HG02870 (cell line): Measurements from ENCODE around the gene ZNF683.

Experiments used
- ATAC-seq: cut with Tn5 transposase; IDR thresholded peaks from one replicate; pipeline ENCODE4 v1.9.1; 2021; ENCODE audit warnings: mild to moderate bottlenecking, moderate library complexity; ENCODE audit not compliant: unreplicated experiment

Gene ZNF683

DNA sequence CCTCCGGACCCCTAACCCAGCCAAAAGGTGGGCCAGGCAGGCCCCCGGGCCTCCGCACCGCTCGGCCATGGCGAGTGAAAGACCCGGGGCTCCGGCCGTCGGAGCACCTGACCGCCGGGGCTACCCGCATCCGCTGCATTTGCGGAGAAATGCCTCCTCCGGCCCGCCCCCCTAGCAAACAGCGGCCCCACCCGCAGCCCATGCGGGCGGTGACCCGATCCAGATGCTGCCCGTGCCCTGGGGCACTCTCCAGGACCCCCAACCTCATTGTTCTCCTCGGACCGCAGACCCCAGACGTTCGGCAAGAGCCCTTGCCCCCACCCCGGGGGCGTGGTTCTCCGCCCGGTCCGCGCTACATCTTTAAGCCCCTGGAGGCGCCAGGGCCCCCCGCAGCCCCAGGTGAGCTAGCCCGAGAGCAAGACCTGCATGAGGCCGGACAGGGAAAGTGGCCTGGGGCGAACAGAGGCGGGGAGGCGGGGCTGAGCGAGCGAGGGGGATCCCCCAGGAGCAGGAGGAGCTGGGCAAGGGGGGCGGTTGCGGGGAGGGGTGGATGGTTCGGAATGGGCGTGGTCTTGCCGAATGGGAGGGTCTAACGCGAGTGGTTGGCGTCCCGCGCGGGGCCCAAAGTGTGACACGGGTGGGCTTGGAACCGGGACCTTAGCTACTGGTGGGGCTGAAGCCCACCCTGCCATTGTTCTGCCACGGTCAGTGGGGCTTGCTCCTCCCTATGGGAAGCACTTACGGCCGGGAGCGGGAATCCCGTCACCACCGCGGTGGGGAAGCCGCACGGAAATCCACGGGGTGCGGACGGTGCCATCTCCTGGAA, 12.4 kb downstream of the ZNF683 start:
- no peak for ATAC-seq

DNA sequence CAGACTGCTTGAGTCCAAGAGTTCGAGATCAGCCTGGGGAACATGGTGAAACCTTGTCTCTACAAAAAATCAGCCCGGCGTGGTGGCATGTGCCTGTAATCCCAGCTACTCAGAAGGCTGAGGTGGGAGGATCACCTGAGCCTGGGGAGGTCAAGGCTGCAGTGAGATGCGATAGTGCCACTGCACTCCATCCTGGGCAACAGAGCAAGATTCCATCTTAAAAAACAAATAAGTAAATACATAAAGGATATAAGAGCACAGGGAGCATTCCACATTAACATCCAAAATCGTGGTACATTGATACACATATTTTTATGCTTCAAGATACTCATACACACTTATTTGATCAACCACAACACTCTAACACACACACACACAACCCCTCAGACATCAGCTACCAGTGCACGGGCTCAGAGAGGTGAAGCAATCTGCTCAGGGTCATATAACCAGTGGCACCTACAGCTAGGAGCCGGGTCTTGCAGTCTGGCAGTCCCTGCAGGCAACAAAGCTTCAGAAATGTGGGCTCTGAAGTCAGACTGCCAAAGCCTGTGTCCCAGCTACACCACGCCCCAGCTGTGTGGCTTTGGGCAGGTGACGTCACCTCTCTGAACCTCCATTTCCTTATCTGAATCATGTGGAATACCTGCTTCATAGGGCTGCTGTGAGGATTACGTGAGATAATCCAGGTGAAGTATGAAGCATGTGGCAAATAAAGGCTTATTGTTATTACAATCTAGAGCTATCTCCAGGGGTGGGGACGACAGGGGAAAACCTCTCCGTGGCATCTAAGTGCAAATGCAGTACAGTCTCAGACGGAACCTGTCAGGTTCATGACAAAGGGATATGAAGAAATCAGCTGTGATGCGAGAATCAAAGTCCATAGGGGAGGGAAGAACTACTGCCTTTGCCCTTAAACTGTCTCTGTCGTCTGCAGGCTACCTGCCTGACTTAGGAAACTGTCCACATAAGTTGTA, 13.9 kb downstream of the ZNF683 start:
- ATAC-seq = no peak

DNA sequence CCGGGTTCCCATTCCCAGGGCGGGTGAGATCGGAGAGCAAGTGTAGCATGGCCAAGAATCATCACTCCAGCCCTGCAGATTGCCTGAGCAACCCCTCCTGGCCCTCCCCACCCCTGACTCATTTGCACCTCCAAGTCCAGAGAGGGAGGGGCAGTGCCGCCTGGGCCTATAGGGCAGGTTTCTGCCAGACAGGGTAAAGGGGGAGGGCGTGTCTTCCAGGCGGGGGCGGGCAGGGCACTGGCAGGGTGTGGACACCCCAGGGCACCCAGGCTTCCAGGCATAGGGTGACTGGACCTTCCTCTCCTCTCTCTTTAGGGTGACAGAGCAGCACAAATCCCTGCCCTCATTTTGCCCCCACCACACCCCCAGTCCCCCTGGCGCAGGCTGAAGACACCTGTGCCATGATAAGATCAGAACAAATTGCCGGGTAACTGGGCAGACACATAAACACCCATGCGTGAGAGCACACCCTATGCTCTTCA, 15.4 kb downstream of the ZNF683 start:
- ATAC-seq = no peak

DNA sequence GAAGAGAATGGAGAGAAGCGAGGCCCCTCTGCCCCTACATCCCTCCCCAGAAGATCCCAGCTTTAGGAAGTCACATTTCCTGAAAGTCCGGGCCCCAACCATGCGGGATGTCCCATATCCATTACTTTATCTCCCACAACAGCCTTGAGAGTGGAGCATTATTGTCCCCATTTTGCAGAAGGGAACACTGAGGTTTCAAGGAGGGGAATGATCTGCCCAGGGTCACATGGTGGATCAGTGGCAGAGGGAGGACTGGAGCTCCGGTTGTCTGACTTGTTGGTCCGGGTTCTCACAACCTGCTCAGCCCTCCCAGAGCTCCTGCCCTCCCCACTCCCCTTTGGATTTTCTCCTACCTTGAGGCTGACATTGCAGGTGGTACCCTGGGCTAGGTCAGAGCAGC, 16.4 kb downstream of the ZNF683 start:
- ATAC-seq = no peak

- ATAC-seq = no peak
These were observed 17.6 kb downstream of the ZNF683 start for GRCh38 chr1:26354972-26355371.

DNA sequence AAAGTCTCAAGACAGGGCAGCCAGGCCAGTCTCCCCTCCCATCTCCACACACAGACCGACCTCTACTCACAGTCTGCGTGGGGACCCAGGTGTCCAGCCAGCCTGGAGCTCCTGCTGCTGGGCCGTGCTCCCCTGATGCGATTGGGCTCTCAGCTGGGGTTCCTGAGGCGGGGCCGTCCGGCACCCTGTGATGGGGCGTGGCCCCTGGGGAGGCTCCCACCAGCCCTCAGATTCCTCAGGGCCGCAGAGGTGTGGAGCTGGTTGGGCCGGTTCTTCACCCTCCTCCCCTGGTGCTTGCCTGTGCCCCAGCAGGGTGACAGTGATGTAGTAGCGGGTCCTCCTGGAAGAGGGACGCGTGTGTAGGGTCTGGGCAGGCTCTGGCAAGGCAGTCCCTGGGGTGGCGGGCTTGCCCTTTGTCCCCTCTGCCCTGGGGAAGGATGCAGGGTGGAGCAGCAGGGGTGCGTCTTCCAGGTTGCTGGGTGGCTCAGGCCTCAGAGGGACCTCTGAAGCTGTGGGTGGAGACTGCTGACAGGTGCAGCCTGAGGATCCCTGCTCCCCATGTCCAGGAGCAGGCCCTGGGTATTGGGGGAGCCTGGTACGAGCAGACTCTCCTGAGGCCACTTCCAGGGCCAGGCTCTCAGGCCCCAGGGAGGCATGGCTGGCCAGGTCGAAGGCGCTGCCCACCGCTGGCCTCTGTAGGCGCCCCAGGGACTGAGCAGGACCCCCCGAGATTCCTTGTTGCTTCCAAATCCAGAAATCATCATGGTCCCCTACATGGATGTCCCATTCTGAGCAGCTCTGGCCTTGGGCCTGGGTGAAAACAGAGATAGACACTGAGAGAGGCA, 18.4 kb downstream of the ZNF683 start, which contains the start of gene CRYBG2:
CRYBG2 (minus strand) TSS at position 155 of the 845 bp plus-strand sequence. CDS start 7,473 bp downstream, outside the sequence.
- no peak for ATAC-seq

- ATAC-seq = no peak
These were observed 19.2 kb downstream of the ZNF683 start for GRCh38 chr1:26353210-26353859.

- ATAC-seq = no peak
These were observed 20.2 kb downstream of the ZNF683 start for GRCh38 chr1:26352338-26352679.

- no peak for ATAC-seq
These were observed 20.8 kb downstream of the ZNF683 start for GRCh38 chr1:26351590-26352337.

DNA sequence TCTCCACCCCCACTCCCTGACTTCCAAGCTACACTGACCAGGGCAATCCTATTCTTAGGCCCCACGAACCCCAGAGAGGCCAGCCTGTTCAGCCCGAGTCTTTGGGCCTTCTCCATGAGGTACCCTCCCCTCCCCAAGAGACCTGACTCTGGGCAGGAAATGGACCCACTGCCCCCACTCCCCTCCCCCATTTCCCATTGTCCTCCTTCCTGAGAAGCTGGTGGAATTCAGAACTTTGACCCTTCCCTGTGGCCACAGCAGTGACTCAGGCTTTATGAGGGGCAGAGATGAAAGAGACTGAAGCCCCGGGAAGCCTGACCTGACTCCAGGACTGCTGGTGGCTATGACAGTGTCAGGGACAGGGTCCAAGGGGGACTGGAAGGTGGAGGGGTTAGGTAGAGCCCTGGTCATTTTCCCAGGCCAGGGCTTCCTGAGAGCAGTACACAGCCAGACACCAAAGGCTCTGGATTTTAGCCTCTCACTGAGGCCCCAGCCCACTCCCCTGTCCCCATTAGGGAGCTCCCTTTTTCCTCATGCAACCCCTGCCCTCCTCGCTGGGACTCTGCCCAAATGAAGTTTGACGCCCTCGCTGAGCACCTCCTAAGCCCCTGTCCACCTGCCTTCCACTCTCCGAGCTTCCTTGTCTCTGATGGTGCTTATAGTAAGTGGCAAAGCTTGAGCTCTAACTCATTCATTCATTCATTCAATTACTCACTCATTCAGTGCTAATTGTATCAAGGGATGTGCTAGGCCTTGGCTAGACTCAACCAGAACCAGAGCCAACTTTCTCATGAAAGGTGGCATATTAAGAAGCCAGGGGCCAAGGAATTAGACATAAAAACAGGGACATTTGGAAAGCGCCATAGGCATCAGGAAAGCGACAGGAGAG, 21.6 kb downstream of the ZNF683 start:
- no peak for ATAC-seq

DNA sequence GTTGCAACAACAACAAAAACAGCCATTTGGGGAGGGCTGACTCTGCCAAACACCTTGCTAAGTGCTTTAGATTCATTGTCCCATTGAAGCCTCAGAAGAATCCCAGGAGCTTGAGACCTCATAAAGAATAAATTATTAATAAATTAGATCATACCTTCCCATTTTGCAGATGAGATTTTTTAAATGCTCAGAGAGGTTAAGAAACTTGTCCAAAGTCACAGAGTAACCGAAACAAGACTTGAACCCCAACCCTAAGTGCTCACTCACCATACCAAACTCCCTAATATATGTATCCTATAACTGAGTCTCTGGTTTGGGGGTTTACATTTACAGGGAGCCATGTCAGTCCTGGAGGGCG, 22.2 kb downstream of the ZNF683 start:
- ATAC-seq = no peak

DNA sequence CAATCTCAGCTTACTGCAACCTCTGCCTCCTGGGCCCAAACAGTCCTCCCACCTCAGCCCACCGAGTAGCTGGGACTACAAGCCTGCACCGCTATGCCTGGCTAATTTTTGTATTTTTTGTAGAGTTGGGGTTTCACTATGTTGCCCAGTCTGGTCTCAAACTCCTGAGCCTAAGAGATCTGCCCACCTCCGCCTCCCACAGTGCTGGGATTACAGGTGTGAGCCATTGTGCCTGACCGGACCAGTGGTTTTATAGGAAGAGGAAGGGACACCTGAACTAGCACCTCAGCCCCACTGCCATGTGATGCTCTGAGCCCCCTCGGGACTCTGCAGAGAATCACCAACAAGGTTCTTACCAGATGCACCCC, 22.7 kb downstream of the ZNF683 start:
- no peak for ATAC-seq

DNA sequence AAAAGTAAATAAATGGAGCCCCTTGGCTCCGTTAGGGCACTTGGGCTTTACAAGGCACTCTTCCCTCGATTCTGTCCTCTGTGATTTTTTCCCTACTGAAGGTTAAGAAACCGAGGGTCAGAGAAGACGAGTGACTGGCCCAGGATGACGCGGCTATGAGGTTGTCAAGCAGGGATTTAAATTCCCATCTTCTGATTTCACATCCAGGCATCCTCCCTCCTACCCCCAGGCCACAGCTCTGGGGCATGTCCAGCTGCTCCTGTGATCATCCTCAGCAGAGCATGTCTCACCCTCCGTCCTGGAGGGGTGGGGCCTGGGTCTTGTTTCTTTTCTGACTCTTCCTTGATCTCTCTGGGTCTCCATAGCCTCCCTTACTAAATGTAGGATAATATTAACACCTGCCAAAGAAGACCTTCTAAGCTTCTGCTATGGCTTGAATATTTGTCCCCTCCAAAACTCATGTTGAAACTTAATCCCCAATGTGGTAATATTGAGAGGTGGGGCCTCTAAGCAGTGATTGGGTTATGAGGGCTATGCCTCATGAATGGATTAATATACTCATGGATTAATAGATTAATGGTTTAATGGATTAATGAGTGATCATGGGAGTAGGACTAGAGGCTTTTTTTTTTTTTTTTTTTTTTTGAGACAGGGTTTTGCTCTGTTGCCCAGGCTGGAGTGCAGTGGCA, 23.2 kb downstream of the ZNF683 start:
- ATAC-seq = no peak

GRCh38 chr1:26346274-26347033, 26.1 kb downstream of the ZNF683 start:
- ATAC-seq = no peak

DNA sequence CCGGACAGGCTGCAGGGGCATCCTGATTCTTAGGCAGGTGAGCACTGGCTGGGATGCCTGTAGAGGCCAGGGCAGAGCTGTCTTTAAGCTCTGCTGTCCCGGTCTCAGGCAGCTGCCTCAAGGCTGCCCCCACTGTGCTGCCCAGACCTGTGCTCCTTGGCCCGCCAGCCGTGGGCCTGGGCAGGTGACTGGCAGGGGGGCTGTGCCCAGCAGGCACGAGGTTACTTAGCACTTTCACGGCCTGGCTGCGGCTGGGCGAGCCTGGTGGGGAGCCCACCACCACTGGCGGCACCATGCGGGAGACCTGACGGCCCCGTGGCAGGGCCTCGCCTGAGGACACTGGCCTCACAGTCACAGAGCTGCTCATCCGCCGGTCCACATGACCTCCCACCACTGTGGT, 26.8 kb downstream of the ZNF683 start:
- no peak for ATAC-seq

DNA sequence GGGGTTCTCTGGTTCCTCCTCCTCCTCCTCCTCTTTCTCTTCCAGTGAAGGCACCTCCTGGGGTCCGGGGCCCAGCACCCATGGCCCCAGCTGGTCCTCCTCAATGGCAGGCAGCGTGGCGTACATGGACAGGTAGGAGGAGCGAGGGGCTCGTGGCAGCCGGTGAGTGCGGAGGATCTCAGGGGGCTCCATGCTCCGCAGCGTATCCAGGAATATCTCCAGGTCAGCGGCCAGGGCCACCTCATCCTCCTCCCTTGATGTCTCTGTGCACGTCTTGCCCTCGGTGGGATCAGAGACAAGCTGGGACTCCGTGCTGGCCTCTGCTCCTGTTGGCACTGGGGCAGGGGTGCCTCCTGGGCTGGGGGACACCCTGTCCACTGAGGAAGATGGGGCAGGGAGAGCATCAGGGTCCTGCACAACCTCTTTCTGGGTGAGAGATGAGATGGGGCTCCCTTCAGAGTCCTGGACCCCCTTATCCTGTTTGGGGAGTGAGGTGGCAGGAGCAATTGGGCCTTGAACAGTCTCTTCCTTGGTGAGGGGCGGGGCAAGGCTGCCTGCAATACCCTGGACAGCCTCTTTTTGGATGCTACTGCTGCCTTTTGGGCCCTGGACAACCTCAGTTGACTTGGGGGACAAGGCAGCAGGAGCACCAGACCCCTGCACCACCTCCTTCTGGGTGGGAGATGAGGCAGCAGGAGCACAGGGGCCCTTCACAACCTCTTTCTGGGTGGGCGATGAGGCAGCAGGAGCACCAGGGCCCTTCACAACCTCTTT, 28.2 kb downstream of the ZNF683 start:
- no peak for ATAC-seq

- no peak for ATAC-seq
These were observed 32.5 kb downstream of the ZNF683 start for GRCh38 chr1:26340047-26340481.
